Stomach (tissue), 4 donors: ENCODE measurements around the gene MACROD1.

Experiments used
- CTCF ChIP-seq, 7 experiments: fragments of 450-650 bp in 4 of 7; fragments of 200-600 bp in 3 of 7; sonication (generic) in 3 of 7; IDR thresholded peaks; one replicate each; pipeline ENCODE4 v1.5.1; 2016 to 2019; ENCODE audit warnings: antibody characterized with exemption in 7 of 7, control low read depth in 2 of 7, mild to moderate bottlenecking in 1 of 7
- EP300 ChIP-seq: sonication (generic); formaldehyde crosslinking; IDR thresholded peaks from one replicate; pipeline ENCODE4 v1.6.1; 2017; ENCODE audit warnings: antibody characterized with exemption
- POLR2A ChIP-seq, 4 donors: fragments of 450-650 bp; IDR thresholded peaks; one replicate each; pipeline ENCODE4 v1.6.1; 2016; ENCODE audit warnings: antibody characterized with exemption in 4 of 4, control low read depth in 2 of 4, mild to moderate bottlenecking in 1 of 4, moderate library complexity in 1 of 4

DNA sequence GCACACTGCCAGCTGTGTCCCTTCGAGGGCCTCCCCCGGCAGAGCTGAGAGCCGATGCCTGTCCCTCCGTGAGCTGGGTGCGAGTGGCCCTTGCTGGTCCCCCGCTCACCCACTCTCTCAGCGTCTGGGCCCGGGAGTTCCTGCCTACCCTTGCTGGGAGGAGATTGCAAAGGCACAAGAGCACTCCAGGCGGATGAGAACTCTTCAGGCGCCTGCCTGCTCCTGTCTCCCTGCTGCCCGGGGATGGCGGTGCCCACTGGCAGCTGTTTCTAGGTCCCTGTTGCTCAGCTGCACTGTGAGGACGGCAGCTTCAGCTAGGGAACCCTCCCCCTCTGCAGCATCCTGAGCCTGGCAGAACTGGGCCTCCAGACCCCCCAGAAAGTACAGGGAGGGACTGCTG lies 69.1 kb downstream of the MACROD1 start:
- no peak for TF ChIP-seq CTCF (IDR thresholded peaks at IDR 0.05)
- TF ChIP-seq POLR2A (IDR thresholded peaks at IDR 0.05): no peak
- TF ChIP-seq EP300: no peak
